SK-N-SH (cell line): ENCODE data around the gene LPP.

Experiments
- MXI1 ChIP-seq: IDR thresholded peaks from 2 replicates; pipeline ENCODE4 v1.6.1; 2012; ENCODE audit warnings: mild to moderate bottlenecking, low read depth, low read length, improper control_type of control experiment
- RAD21 ChIP-seq: IDR thresholded peaks from 2 replicates; pipeline ENCODE4 v1.6.1; 2012; ENCODE audit warnings: mild to moderate bottlenecking, low read length
- RFX5 ChIP-seq: IDR thresholded peaks from 2 replicates; pipeline ENCODE4 v1.6.1; 2012; ENCODE audit warnings: mild to moderate bottlenecking, improper control_type of control experiment, low read length
- SIN3A ChIP-seq: IDR thresholded peaks from 2 replicates; pipeline ENCODE4 v1.6.1; 2012; ENCODE audit warnings: low read depth, mild to moderate bottlenecking, low read length, moderate library complexity, borderline replicate concordance
- TF ChIP-seq, protein P1 (sequence below): fragments of 200-600 bp; sonication (generic); IDR thresholded peaks from 2 replicates; pipeline ENCODE4 v1.6.1; 2017; ENCODE audit warnings: antibody characterized with exemption, mild to moderate bottlenecking, moderate library complexity
- TF ChIP-seq, protein P2 (sequence below): IDR thresholded peaks from 2 replicates; pipeline ENCODE4 v1.4.0; 2012; ENCODE audit warnings: low read depth, borderline replicate concordance

DNA sequence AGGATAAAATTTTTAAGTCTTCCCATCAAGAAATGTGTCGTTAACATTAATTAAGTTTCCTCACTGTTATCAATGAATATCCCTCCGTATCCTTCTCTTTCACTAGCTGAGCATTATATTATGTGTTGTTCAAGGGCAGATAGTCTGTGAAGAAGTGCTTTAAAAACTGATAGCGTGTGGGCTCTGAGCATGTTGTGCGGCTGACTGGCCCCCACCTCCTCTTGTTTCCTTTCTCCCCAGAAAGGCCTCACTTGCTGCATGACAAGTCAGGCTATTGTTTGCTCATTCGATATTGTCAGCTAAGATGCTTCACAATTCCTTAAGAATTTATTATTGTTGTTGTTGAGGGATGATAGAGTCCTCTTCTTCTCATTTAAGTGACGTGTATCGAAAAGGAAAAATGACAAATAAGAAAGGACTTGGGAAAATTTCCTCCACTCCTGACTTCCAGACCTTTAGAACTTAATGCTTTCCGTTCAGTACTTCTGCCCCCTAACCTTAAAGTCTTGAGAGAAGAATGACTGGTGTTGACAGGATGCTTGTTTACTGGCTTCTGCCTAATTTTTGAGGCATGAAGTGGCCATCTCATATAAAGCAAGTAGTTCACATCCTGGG lies 298.3 kb downstream of the LPP start:
- TF ChIP-seq SIN3A: no peak
- TF ChIP-seq, protein P1, sequence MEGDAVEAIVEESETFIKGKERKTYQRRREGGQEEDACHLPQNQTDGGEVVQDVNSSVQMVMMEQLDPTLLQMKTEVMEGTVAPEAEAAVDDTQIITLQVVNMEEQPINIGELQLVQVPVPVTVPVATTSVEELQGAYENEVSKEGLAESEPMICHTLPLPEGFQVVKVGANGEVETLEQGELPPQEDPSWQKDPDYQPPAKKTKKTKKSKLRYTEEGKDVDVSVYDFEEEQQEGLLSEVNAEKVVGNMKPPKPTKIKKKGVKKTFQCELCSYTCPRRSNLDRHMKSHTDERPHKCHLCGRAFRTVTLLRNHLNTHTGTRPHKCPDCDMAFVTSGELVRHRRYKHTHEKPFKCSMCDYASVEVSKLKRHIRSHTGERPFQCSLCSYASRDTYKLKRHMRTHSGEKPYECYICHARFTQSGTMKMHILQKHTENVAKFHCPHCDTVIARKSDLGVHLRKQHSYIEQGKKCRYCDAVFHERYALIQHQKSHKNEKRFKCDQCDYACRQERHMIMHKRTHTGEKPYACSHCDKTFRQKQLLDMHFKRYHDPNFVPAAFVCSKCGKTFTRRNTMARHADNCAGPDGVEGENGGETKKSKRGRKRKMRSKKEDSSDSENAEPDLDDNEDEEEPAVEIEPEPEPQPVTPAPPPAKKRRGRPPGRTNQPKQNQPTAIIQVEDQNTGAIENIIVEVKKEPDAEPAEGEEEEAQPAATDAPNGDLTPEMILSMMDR: no peak
- no peak for TF ChIP-seq MXI1
- no peak for TF ChIP-seq RFX5
- TF ChIP-seq RAD21: no peak
- TF ChIP-seq, protein P2, sequence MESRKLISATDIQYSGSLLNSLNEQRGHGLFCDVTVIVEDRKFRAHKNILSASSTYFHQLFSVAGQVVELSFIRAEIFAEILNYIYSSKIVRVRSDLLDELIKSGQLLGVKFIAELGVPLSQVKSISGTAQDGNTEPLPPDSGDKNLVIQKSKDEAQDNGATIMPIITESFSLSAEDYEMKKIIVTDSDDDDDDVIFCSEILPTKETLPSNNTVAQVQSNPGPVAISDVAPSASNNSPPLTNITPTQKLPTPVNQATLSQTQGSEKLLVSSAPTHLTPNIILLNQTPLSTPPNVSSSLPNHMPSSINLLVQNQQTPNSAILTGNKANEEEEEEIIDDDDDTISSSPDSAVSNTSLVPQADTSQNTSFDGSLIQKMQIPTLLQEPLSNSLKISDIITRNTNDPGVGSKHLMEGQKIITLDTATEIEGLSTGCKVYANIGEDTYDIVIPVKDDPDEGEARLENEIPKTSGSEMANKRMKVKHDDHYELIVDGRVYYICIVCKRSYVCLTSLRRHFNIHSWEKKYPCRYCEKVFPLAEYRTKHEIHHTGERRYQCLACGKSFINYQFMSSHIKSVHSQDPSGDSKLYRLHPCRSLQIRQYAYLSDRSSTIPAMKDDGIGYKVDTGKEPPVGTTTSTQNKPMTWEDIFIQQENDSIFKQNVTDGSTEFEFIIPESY: no peak
